ENCODE measurements around the gene GARNL3.

Gene GARNL3

DNA sequence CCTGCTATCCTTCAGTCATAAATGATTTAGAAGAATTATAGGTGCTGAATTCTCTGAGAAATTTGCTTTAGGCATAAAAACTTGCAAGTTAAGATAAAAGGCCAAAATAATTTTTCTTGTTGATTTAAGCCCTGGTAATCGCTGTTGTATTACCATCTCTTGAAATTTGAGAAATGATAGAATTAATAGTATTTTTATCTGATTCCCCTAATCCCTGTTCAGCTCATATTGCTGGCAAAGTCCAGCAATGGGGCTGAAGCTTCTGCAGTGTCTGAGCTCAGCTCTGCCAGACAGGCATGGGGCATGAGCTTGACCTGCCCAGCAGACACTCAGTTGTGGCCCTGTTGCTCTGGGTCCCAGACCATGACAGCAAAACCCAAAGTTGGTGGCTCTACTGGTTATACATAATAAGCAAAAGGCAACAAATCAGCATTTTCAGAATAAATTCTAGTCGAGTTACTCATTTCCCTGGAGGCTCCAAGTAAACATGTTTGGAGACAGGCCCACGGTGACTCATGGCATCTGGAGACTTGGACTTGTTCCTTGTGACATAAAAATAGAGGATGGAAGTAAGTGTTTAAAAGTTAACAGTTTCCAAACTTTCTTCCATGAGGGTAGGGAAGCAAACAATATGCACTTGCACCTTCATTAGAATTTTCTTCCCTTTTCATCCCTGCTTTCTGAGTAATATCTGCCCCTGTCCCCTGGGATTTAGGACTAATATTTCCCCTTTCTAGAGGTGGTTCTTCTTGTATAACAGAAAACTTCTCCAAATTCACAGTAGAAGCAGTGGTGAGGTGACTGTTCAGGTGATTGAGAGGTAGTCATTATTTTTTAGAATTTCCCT is 72.2 kb downstream of the GARNL3 start:
- no peak overlapping the region for H3K4me3 ChIP-seq (ENCODE audit: low read length)
- DNase-seq (ENCODE audit: low read depth) = peak; percentile 95
- TF ChIP-seq, protein P1, sequence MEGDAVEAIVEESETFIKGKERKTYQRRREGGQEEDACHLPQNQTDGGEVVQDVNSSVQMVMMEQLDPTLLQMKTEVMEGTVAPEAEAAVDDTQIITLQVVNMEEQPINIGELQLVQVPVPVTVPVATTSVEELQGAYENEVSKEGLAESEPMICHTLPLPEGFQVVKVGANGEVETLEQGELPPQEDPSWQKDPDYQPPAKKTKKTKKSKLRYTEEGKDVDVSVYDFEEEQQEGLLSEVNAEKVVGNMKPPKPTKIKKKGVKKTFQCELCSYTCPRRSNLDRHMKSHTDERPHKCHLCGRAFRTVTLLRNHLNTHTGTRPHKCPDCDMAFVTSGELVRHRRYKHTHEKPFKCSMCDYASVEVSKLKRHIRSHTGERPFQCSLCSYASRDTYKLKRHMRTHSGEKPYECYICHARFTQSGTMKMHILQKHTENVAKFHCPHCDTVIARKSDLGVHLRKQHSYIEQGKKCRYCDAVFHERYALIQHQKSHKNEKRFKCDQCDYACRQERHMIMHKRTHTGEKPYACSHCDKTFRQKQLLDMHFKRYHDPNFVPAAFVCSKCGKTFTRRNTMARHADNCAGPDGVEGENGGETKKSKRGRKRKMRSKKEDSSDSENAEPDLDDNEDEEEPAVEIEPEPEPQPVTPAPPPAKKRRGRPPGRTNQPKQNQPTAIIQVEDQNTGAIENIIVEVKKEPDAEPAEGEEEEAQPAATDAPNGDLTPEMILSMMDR (conservative IDR thresholded peaks at IDR 0.05; ENCODE audit: low read length) = no peak

DNA sequence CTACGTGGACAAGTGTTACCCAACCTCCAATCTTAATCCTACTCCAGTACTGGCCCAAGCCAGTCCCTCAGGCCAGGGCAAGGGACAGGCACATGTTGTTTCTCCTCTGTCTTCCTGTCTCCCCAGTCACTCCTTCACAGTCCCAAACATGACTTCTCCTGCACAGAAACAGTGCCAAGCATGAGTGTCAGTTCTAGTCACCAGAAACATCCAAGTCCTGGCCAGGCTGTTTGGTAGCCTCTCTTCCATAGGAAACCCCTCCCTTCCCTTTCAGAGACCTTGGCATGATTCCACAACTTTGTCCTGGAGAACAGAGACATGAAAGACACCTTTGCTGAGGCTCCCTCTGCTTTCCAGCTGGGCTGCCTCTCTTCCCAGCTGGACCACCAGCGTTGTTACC is 76.1 kb downstream of the GARNL3 start:
- DNase-seq (ENCODE audit: low read depth) = no peak
- TF ChIP-seq, protein P1 (conservative IDR thresholded peaks at IDR 0.05; ENCODE audit: low read length) = no peak
- H3K4me3 ChIP-seq (ENCODE audit: low read length) = no peak overlapping the region

GRCh38 chr9:127341152-127341551 is 76.6 kb downstream of the GARNL3 start:
- DNase-seq (ENCODE audit: low read depth) = no peak
- TF ChIP-seq, protein P1 (conservative IDR thresholded peaks at IDR 0.05; ENCODE audit: low read length) = no peak
- H3K4me3 ChIP-seq (ENCODE audit: low read length) = no peak overlapping the region

DNA sequence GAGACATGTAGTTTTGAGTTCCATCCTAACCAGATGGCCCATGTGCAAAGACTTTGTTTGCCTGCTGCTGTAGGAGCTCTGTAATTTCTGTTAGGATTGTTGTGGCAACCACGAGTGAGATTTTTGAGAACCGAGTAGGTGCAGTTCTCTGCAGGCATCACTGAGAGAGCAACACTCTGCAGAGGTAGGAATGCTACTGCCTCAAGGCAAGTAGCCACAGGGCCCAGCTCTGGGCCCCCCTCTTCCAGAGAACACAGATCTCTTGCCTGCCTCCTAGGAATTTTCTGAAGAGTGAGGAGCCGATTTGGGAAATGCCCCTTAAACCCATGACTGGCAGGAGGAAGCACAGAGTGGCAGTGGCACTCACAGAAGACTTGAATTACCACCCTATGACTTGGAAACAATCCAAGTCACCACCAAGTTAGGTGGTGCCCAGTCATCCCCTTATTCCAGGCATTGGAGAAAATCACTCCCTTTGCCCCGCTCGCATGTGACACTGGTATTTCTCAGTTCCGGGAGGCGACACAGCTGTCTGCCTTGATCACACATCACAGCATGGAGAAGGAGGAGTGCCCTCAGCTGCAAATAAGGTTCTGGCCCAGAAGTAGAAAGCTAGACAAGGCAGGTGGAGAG is 79.9 kb downstream of the GARNL3 start:
- DNase-seq (ENCODE audit: low read depth) = peak; percentile 57
- H3K4me3 ChIP-seq (ENCODE audit: low read length) = no peak overlapping the region
- TF ChIP-seq, protein P1 (conservative IDR thresholded peaks at IDR 0.05; ENCODE audit: low read length) = no peak

DNA sequence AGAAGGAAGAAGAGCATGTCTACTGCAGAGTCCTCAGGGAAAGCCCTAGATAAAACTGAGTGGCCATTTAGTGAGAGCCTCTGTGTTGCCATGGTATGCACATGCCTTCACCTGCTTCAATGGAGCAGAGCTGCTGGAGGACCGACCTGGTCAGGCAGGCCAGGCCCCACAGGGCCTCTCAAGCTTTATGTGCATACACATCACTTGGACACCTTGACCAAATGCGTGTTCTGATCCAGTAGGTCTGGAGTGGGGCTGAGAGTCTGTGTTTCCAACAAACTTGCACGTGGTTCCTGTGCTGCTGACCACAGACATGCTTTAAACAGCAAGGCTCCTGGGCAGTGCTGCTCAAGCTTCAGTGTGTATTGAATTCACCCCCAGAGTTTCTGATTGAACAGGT is 81.0 kb downstream of the GARNL3 start:
- TF ChIP-seq, protein P1 (conservative IDR thresholded peaks at IDR 0.05; ENCODE audit: low read length) = no peak
- no peak for DNase-seq (ENCODE audit: low read depth)

DNA sequence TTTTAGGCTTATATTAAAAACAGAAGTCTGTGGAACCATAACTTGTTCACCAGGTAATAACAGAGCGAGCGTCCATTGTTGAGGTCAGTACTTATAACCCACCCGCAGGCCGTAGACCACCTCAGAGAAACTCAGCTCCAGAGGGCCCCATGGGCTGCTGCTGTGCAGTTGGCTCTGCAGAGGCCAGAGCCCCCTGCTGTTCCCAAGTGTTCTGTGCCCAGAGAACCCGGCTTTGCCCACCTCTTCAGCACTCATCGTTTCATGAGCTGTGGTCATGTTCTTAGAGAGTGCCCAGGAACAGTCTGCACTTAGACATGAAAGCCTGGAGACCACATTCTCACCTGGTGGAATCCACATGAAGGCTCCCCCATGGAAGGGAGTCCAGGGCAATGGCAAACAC is 82.0 kb downstream of the GARNL3 start:
- no peak for DNase-seq (ENCODE audit: low read depth)
- H3K4me3 ChIP-seq (ENCODE audit: low read length) = no peak overlapping the region
- TF ChIP-seq, protein P1 (conservative IDR thresholded peaks at IDR 0.05; ENCODE audit: low read length) = 0 out of 2 replicates have a peak, but pooled peaks have one; percentile 6

More for the DNA sequence above, 81.0 kb downstream of the GARNL3 start:
- H3K4me3 ChIP-seq (ENCODE audit: low read length) = no peak overlapping the region
